Fibroblast of pulmonary artery (primary cell): ENCODE results near the gene TXNDC11.

Source experiments
- DNase-seq: peaks from one replicate; pipeline ENCODE4 v3.0.0-alpha.2; 2010; ENCODE audit warnings: low read depth
- H3K4me3 ChIP-seq: replicated peaks from 2 replicates; pipeline ENCODE4 v1.5.1; 2011; ENCODE audit warnings: low read depth, mild to moderate bottlenecking, control low read depth, low read length, moderate library complexity
- CTCF ChIP-seq: IDR thresholded peaks from 2 replicates; pipeline ENCODE4 v1.5.1; 2011; ENCODE audit warnings: mild to moderate bottlenecking, control low read depth, low read length, inconsistent platforms; ENCODE audit errors: missing control alignments

The TXNDC11 gene

GRCh38 chr16:11630046-11630767, 112.5 kb downstream of the TXNDC11 start:
- TF ChIP-seq CTCF = no peak
- no peak for DNase-seq
- H3K4me3 ChIP-seq = no peak overlapping the region
